ENCODE results near the gene NEXN. TPM values are rescaled to one million over a fixed set of nuclear protein-coding genes. Genes with fewer than 3 reads are reported as not detected.
A peak's percentile ranks its signal among the peaks of the same experiment; 100 is the strongest.

NEXN gene
- 1.6 and 2.4 TPM in 2 replicates for total RNA-seq (2014; rRNA removed; shearing (Covaris generic))

GRCh38 chr1:77888081-77888780 is at the start of gene NEXN:
Gene NEXN, plus strand, starts transcription at chr1:77888624. Its CDS starts 27,483 bp downstream, at chr1:77916107.
- DNase-seq (ENCODE audit: low spot score), result peak; percentile 31

DNA sequence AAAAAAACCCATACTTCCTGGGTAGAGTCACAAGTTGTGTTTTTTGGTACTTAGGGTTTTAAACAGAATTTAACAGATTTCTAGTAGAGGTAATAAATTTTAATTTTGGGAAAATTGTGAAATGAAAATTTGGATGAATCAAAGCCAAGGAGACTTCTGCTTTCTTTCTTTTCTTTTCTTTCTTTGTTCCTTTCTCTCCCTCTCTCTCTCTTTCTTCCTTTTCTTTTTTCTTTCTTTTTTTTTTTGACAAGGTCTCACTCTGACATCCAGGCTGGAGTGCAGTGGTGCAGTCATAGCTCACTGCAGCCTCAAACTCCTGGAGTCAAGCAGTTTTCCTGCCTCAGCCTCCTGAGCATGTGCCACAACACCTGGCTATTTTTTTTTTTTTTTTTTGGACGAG is 46.9 kb upstream of the NEXN start:
- no peak for DNase-seq (ENCODE audit: low spot score)

DNA sequence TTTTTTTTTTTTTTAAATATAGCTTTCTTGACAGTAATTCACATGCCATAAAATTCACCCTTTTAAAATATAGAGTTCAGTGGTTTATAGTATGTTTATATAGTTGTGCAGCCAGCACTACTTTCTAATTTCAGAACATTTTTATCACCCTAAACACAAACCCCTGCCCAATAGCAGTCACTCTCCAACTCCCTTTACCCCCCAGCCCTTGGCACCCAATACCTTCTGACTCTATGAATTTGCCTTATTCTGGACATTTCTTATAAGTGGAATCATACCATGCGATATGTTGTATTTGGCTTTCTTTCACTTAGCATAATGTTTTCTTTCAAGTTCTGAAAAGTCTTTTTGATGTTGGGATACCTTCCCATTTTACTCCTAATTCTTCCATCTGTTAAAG is 42.5 kb upstream of the NEXN start:
- no peak for DNase-seq (ENCODE audit: low spot score)

- no peak for DNase-seq (ENCODE audit: low spot score)
These were observed 41.5 kb upstream of the NEXN start for GRCh38 chr1:77846966-77847365.

GRCh38 chr1:77847621-77848080 is 40.8 kb upstream of the NEXN start:
- no peak for DNase-seq (ENCODE audit: low spot score)

DNA sequence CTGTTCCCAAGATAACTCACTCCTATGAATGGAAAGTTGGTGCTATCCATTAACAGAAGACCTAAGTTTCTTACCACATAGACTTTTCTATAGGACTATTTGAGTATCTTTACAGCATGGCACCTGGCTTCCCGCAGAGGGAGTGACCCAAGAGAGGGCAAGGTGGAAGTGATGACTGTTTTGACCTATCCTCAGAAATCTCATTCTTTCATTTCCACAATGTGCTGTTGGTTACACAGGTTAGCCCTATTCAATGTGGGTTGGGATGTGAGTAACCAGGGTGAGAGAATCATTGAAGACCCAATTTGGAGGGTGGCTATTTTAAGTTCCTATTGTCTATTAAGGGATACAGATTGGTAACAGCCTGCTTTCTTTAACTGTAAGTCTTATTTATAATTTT is 38.3 kb upstream of the NEXN start:
- no peak for DNase-seq (ENCODE audit: low spot score)

DNA sequence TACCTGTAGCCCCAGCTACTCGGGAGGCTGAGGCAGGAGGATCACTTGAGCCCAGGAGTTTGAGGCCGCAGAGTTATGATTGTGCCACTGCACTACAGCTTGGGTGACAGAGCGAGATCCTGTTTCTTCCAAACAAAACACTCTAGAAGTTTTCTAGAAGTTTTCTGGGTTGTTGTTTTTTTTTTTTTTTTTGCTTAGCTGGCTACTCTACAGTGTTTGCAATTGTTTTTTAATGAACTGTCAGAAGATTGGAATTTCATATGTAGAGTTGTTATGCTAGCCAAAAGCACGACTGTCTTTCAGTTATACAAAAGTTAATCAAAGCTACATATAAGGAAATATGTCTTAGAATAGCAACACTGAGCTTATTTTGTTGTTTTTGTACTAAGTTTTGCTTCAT is 30.9 kb upstream of the NEXN start:
- DNase-seq (ENCODE audit: low spot score), result no peak

DNA sequence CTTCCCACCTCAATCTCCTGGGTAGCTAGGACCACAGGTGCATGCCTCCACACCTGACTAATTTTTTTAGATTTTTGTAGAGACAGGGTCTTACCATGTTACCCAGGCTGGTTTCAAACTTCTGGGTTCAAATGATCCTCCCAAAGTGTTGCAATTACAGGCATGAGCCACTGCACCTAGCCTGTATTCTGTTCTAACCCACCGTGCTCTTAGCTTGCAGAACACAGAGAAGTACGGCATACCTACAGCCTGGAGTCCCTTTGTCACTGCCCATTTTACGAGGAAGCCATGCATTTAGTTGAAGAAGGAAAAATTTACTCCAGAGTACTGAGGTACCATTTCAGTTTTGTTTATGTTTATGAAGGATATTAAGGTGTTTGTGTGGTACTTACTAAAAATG is 29.7 kb upstream of the NEXN start:
- DNase-seq (ENCODE audit: low spot score), result no peak

DNA sequence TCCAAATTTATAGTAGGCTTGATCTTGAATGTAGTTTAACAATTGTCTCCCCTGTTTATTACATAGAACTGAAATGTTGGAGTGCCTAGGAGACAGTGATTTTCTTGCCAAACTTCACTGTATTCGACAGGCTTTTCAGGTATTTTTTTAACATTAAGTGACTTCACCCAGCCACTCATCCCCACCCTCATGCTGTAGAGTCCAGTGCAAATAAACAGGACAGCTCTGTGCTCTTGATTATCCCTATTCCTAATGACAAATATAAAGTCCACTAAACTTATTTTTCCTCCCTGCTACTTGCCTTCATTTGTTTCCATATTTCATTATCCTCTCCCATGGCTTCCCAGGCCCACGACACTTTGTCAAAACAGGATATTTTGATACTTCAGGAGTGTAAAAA is 29.2 kb upstream of the NEXN start:
- no peak for DNase-seq (ENCODE audit: low spot score)

DNA sequence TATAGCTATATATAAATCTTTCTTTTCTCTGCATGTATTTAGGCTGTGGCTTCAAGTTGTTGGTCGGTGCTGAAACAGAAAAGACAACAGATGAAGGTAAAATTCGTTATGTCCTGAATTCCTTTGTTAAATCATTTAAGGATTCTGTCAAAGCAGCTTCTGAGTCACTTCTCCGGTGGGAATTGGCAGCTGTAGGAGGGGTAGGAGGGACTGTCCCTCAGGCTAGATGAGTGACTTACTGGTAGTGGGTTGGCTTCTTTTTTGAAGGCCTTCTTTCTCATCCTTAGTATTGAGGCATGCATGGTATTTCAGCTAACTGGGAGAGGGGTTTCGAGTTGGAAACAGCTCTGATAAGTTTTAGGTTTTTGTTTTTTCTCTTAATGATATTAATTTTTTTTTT is 22.1 kb upstream of the NEXN start:
- DNase-seq (ENCODE audit: low spot score), result no peak

DNA sequence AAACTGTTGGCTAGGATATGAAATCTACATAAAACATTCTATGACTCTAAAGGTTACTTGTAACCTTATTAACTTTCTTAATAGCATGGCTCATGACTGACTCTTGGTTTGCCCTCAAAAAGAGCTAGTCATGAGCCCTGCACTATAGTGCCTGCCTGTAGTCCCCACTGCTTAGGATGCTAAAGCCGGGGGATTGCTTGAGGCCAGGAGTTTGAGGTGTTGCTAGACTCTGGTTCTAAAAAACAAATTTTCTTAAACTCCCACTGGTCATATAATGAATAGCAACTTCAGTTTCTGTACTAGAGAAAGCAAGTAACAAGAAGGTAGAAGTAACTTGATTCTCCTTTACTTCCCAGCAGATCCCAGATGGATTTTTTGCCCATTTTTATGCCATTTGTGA is 15.8 kb upstream of the NEXN start:
- DNase-seq (ENCODE audit: low spot score), result no peak

GRCh38 chr1:77873461-77873860 is 15.0 kb upstream of the NEXN start:
- DNase-seq (ENCODE audit: low spot score), result no peak

- DNase-seq (ENCODE audit: low spot score), result no peak
These were observed 13.5 kb upstream of the NEXN start for GRCh38 chr1:77874804-77875445.

DNA sequence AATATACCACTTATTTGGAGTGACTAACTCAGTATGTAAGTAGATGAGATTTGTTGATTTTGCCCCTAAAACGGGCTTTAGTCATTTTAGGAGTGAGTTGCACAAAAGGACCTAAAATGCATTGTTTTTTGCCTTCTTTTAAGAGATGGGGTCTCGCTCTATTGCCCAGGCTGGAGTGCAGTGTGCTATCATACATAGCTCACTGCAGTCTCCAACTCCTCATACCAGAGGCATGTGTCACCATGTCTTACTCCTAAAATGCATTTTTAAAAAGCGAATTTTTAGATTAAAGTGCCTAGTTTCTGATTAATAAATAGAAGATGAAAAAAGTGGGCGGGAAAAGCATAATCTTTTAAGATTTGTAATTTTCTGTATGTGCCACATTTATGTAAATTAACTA is 11.5 kb upstream of the NEXN start:
- no peak for DNase-seq (ENCODE audit: low spot score)

- DNase-seq (ENCODE audit: low spot score), result no peak
These were observed 7.4 kb upstream of the NEXN start for GRCh38 chr1:77881061-77881460.

DNA sequence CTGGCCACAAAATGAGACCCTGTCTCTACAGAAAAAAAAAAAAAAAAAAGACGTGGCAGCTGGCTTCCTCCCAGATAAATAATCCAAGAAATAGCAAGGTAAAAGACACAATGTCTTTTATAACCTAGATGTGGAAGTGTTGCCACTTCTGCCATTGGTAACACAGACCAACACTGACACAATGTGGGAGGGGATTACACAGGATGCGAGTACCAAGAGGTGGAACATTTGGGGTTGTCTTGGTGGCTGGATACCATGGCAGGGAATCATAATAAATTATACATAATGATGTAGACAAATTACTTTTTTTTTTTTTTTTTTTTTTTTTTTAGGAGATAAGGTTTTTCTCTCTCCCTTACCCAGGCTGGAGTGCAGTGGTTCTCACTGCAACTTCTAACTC is 6.0 kb upstream of the NEXN start:
- DNase-seq (ENCODE audit: low spot score), result no peak

GRCh38 chr1:77888781-77889642 is 588 bp downstream of the NEXN start:
- DNase-seq (ENCODE audit: low spot score), result peak; percentile 31

DNA sequence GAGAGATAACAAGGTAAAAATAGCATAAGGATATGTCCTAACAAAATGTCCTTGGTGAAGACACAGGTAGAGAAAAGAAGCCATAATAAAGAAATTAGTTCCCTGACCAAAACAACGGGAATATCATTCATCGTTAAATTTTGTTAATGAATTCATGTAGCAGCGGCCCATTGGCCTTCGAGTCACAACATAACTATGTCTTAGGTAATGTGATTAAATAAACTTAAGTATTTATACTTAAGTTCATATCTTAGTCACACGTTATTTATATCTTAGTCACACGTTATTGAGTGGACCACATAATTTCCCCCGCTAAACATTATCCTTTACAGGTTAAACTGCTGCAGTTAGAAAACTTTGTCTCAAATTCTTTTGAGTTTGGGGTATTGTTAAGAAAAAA is 1.2 kb downstream of the NEXN start:
- peak; percentile 18 for DNase-seq (ENCODE audit: low spot score)

GRCh38 chr1:77891200-77891599 is 2.8 kb downstream of the NEXN start:
- no peak for DNase-seq (ENCODE audit: low spot score)

- DNase-seq (ENCODE audit: low spot score), result no peak
These were observed 11.4 kb downstream of the NEXN start for GRCh38 chr1:77899647-77900320.

- DNase-seq (ENCODE audit: low spot score), result peak; percentile 24
These were observed 12.4 kb downstream of the NEXN start for GRCh38 chr1:77900687-77901293.

DNA sequence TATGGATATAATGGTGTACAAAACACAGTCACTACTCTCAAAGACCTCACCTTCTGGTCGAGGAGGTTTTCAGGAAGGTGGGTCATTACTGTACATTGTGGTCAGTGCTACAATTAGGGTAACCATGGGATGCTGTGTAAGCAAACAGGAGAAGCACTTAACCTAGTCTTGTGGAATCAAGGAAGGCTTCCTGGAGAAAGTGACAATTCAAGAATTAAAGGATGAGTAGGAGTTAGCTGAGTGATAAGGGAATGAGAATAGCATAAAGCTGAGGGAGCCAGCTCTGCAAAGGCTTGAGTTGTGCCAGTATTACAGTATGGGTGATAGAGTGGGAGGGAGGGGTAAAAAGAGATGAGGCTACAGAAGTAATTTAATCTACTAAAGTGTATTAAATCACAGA is 17.2 kb downstream of the NEXN start:
- no peak for DNase-seq (ENCODE audit: low spot score)

Measured in H4 (cell line).